ENCODE measurements around the gene DRD4. TPM values are rescaled to one million over a fixed set of nuclear protein-coding genes. Genes with fewer than 3 reads are reported as not detected.

DRD4 gene
- total RNA-seq, 1 donor from 2014 or later = 1.3 TPM

GRCh38 chr11:665704-666281 is 28.7 kb downstream of the DRD4 start:
- no peak for TF ChIP-seq CTCF (IDR thresholded peaks at IDR 0.05)
- no peaks in the 10 kb centered on the region for H3K4me1 ChIP-seq
- DNase-seq (no peak), ATAC-seq (peak in 1 of 2 donors; percentile 40)
- no peak overlapping the region for H3K27ac ChIP-seq
- intact Hi-C loops (cut with DNase I) = loop anchor here (10.0 kb wide), 1 partner anchor 59 kb away; no protein-coding TSS in a partner anchor
- no peaks in the 10 kb centered on the region for H3K27me3 ChIP-seq (ENCODE audit: low read depth)
- H3K36me3 ChIP-seq = peaks cover 33% of the 10 kb centered on the region
- H3K4me3 ChIP-seq = no peak overlapping the region
- H3K9me3 ChIP-seq = no peaks in the 10 kb centered on the region

DNA sequence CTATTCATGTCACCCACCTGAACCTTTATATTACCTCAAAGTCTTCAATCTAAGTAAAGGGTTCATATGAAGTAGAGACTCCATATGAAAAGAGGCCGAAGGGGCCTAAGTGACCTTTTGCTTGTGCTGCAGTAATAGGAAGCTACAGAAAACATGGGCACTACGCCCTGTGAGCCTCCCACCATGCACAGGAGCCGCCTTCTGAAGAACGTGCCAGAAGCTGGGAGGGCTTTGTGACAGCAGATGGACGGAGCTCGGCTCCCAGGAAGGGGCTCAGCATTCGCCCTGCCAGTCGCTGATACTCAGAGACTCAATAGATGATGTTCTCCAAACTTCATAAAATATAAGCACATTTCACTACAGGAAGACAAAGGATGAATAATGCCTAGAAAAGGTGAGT is 36.8 kb downstream of the DRD4 start:
- Histone ChIP-seq H3K27me3 (ENCODE audit: low read depth) (no peaks in the 10 kb centered on the region), H3K27ac (no peak overlapping the region), H3K9me3 (no peaks in the 10 kb centered on the region), H3K36me3 (peaks cover 59% of the 10 kb centered on the region), H3K4me3 (no peak overlapping the region), H3K4me1 (no peaks in the 10 kb centered on the region)
- no peak for TF ChIP-seq CTCF (IDR thresholded peaks at IDR 0.05)
- intact Hi-C loops (cut with DNase I) = no loop called here
- DNase-seq = no peak
- no peak for ATAC-seq

GRCh38 chr11:674406-674805 is 37.3 kb downstream of the DRD4 start:
- no peaks in the 10 kb centered on the region for H3K4me1 ChIP-seq
- ATAC-seq = no peak
- no peak overlapping the region for H3K27ac ChIP-seq
- no peaks in the 10 kb centered on the region for H3K9me3 ChIP-seq
- no peak for TF ChIP-seq CTCF (IDR thresholded peaks at IDR 0.05)
- H3K4me3 ChIP-seq = no peak overlapping the region
- H3K27me3 ChIP-seq (ENCODE audit: low read depth) = no peaks in the 10 kb centered on the region
- H3K36me3 ChIP-seq = peaks cover 62% of the 10 kb centered on the region
- intact Hi-C loops (cut with DNase I) = no loop called here
- no peak for DNase-seq

DNA sequence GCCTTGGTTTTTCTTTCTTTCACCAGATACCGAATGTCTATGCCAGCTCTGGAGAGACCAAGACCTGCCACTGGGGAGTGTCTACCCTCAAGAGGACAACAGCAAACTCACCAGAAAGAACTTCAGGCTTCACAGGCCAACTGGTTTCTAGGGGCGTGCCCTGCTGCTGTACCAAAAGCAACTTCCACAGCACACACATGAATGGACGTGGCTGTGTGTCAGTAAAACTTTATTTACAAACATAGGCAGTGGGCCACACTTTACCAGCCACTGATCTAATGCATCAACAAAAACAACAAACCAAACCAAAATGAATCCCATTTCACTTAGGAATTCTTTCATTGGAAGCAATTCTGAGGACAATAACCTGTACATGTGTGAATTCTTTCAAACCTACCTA is 41.2 kb downstream of the DRD4 start:
- DNase-seq = no peak
- no peaks in the 10 kb centered on the region for H3K4me1 ChIP-seq
- TF ChIP-seq CTCF (IDR thresholded peaks at IDR 0.05) = no peak
- no peak overlapping the region for H3K27ac ChIP-seq
- intact Hi-C loops (cut with DNase I) = no loop called here
- H3K4me3 ChIP-seq = no peak overlapping the region
- peaks cover 60% of the 10 kb centered on the region for H3K36me3 ChIP-seq
- H3K27me3 ChIP-seq (ENCODE audit: low read depth) = no peaks in the 10 kb centered on the region
- no peaks in the 10 kb centered on the region for H3K9me3 ChIP-seq
- ATAC-seq = no peak

- intact Hi-C loops (cut with DNase I) = no loop called here
- TF ChIP-seq CTCF (IDR thresholded peaks at IDR 0.05) = no peak
- Histone ChIP-seq H3K9me3 (no peaks in the 10 kb centered on the region), H3K4me3 (no peak overlapping the region), H3K27me3 (ENCODE audit: low read depth) (no peaks in the 10 kb centered on the region), H3K36me3 (peaks cover 60% of the 10 kb centered on the region), H3K4me1 (no peaks in the 10 kb centered on the region), H3K27ac (no peak overlapping the region)
- DNase-seq (no peak), ATAC-seq (peak in 1 of 2 donors; percentile 27)
These were observed 42.5 kb downstream of the DRD4 start for GRCh38 chr11:679271-680207.
